ENCODE data around the gene CD44.

CD44 gene

GRCh38 chr11:35139722-35140282, 831 bp downstream of the CD44 start:
- DNase-seq: no peak

- DNase-seq: no peak
These were observed 2.1 kb downstream of the CD44 start for GRCh38 chr11:35141071-35141470.

- DNase-seq: no peak
These were observed 2.6 kb downstream of the CD44 start for GRCh38 chr11:35141571-35141971.

GRCh38 chr11:35142481-35143075, 3.6 kb downstream of the CD44 start:
- DNase-seq: no peak

GRCh38 chr11:35143297-35144135, 4.5 kb downstream of the CD44 start:
- no peak for DNase-seq

GRCh38 chr11:35144136-35144741, 5.3 kb downstream of the CD44 start:
- no peak for DNase-seq

- no peak for DNase-seq
These were observed 5.8 kb downstream of the CD44 start for GRCh38 chr11:35144806-35145205.

- DNase-seq: no peak
These were observed 6.3 kb downstream of the CD44 start for GRCh38 chr11:35145271-35145670.

GRCh38 chr11:35146074-35146521, 7.1 kb downstream of the CD44 start:
- no peak for DNase-seq

- no peak for DNase-seq
These were observed 7.7 kb downstream of the CD44 start for GRCh38 chr11:35146711-35147110.

GRCh38 chr11:35147235-35147634, 8.3 kb downstream of the CD44 start:
- no peak for DNase-seq

- no peak for DNase-seq
These were observed 9.3 kb downstream of the CD44 start for GRCh38 chr11:35148163-35148837.

GRCh38 chr11:35150454-35150853, 11.5 kb downstream of the CD44 start:
- no peak for DNase-seq

- DNase-seq: no peak
These were observed 12.3 kb downstream of the CD44 start for GRCh38 chr11:35151241-35151640.

GRCh38 chr11:35151683-35152280, 12.8 kb downstream of the CD44 start:
- DNase-seq: no peak

GRCh38 chr11:35152575-35152974, 13.6 kb downstream of the CD44 start:
- no peak for DNase-seq

- DNase-seq: no peak
These were observed 14.3 kb downstream of the CD44 start for GRCh38 chr11:35153280-35153679.

GRCh38 chr11:35154952-35155351, 16.0 kb downstream of the CD44 start:
- DNase-seq: no peak

GRCh38 chr11:35155677-35156076, 16.7 kb downstream of the CD44 start:
- DNase-seq: no peak

- DNase-seq: no peak
These were observed 19.1 kb downstream of the CD44 start for GRCh38 chr11:35157814-35158700.

Measured in right kidney (tissue), 1 donor.